OCI-LY1 (cell line): ENCODE results near the gene DBT.
"Not testable (repeated sequence)": the region's sequence is repeated elsewhere in the genome, so short reads cannot be mapped to it uniquely, and the experiment has no call there.

Experiments
- H2AFZ ChIP-seq: fragments of 200-600 bp; sonication (generic), shearing (Covaris generic); 2 replicates; pipeline ENCODE4 v1.6.0; 2014; ENCODE audit warnings: antibody characterized with exemption, mild to moderate bottlenecking, low read length
- H3F3A ChIP-seq: fragments of 200-600 bp; sonication (generic), shearing (Covaris generic); 2 replicates; pipeline ENCODE4 v1.6.0; 2014; ENCODE audit warnings: mild to moderate bottlenecking, antibody characterized with exemption, low read length, moderate library complexity; ENCODE audit not compliant: insufficient read depth
- H3K27ac ChIP-seq: fragments of 200-600 bp; sonication (generic); 2 replicates; pipeline ENCODE4 v1.5.1; 2014; ENCODE audit warnings: low read length, mixed run types, mild to moderate bottlenecking, low read depth; ENCODE audit not compliant: poor library complexity, severe bottlenecking
- H3K27me3 ChIP-seq: fragments of 200-600 bp; sonication (generic); 2 replicates; pipeline ENCODE4 v1.6.0; 2014; ENCODE audit warnings: antibody characterized with exemption, mild to moderate bottlenecking, low read length, moderate library complexity; ENCODE audit not compliant: insufficient read depth
- H3K36me3 ChIP-seq: fragments of 200-600 bp; sonication (generic); 2 replicates; pipeline ENCODE4 v1.6.1; 2014; ENCODE audit warnings: mild to moderate bottlenecking, antibody characterized with exemption, low read length, moderate library complexity, mixed read lengths; ENCODE audit not compliant: insufficient read depth
- H3K4me1 ChIP-seq: fragments of 200-600 bp; sonication (generic); 2 replicates; pipeline ENCODE4 v1.5.1; 2014; ENCODE audit warnings: mild to moderate bottlenecking, low read length, moderate library complexity; ENCODE audit not compliant: insufficient read depth, severe bottlenecking
- H3K4me2 ChIP-seq: fragments of 200-600 bp; sonication (generic), shearing (Covaris generic); 2 replicates; pipeline ENCODE4 v1.6.1; 2014; ENCODE audit warnings: low read length
- H3K4me3 ChIP-seq: fragments of 200-600 bp; sonication (generic); 2 replicates; pipeline ENCODE4 v1.5.1; 2014; ENCODE audit warnings: low read length, low read depth, mild to moderate bottlenecking, mixed read lengths; ENCODE audit not compliant: poor library complexity, severe bottlenecking
- H3K79me2 ChIP-seq: fragments of 200-600 bp; shearing (Covaris generic); 2 replicates; pipeline ENCODE4 v1.6.1; 2016; ENCODE audit warnings: mixed run types, low read length, mixed read lengths; ENCODE audit not compliant: insufficient read depth
- H3K9ac ChIP-seq: fragments of 200-600 bp; sonication (generic), shearing (Covaris generic); 2 replicates; pipeline ENCODE4 v1.6.1; 2014; ENCODE audit warnings: mild to moderate bottlenecking, low read length, mixed read lengths
- H3K9me2 ChIP-seq: fragments of 200-600 bp; sonication (generic), shearing (Covaris generic); 2 replicates; pipeline ENCODE4 v1.6.1; 2014; ENCODE audit warnings: low read depth, mild to moderate bottlenecking, low read length, mixed read lengths
- H3K9me3 ChIP-seq: fragments of 200-600 bp; shearing (Covaris generic); 2 replicates; pipeline ENCODE4 v1.6.1; 2014; ENCODE audit warnings: low read length, mixed read lengths
- H4K20me1 ChIP-seq: fragments of 200-600 bp; sonication (generic), shearing (Covaris generic); 2 replicates; pipeline ENCODE4 v1.6.0; 2016; ENCODE audit warnings: mild to moderate bottlenecking, low read length; ENCODE audit not compliant: insufficient read depth
- CTCF ChIP-seq: fragments of 200-600 bp; sonication (generic), shearing (Covaris generic); IDR thresholded peaks from 2 replicates; pipeline ENCODE4 v1.5.1; 2017; ENCODE audit warnings: mild to moderate bottlenecking, antibody characterized with exemption, low read length, moderate library complexity, mixed read lengths
- EZH2 ChIP-seq: fragments of 200-600 bp; sonication (generic), shearing (Covaris generic); IDR thresholded peaks from 2 replicates; pipeline ENCODE4 v1.8.0; 2017; ENCODE audit warnings: borderline replicate concordance, mixed run types, mild to moderate bottlenecking, antibody characterized with exemption, low read length, moderate library complexity, mixed read lengths

The DBT gene

GRCh38 chr1:100261686-100262085 is 12.1 kb upstream of the DBT start:
- no peak overlapping the region for H2AFZ ChIP-seq
- peaks cover 5% of the 10 kb centered on the region; the same call in 1 of the 2 replicates for H3K79me2 ChIP-seq
- H3K4me1 ChIP-seq: peaks cover 9% of the 10 kb centered on the region
- no peak overlapping the region for H3K4me3 ChIP-seq
- H3K36me3 ChIP-seq: peaks cover 12% of the 10 kb centered on the region
- H3F3A ChIP-seq: no peaks in the 10 kb centered on the region
- no peak overlapping the region for H3K4me2 ChIP-seq
- H4K20me1 ChIP-seq: no peaks in the 10 kb centered on the region
- no peak overlapping the region for H3K9ac ChIP-seq
- TF ChIP-seq CTCF: no peak
- no peak for TF ChIP-seq EZH2
- no peaks in the 10 kb centered on the region for H3K9me2 ChIP-seq
- H3K27me3 ChIP-seq: no peaks in the 10 kb centered on the region
- 0 out of 2 replicates have a peak, but pooled peaks cover 3% of the 10 kb centered on the region for H3K9me3 ChIP-seq
- no peak overlapping the region for H3K27ac ChIP-seq

- not testable (repeated sequence) for H3K36me3 ChIP-seq, H3K27me3 ChIP-seq, H3K4me3 ChIP-seq, H3K79me2 ChIP-seq, H3K27ac ChIP-seq, H4K20me1 ChIP-seq, H3F3A ChIP-seq, H3K4me2 ChIP-seq, H3K4me1 ChIP-seq, H3K9me3 ChIP-seq, H3K9ac ChIP-seq, H3K9me2 ChIP-seq, H2AFZ ChIP-seq
Observed at GRCh38 chr1:100258427-100258826, 8.8 kb upstream of the DBT start.

GRCh38 chr1:100256273-100256672 is 6.6 kb upstream of the DBT start:
- H3K9ac ChIP-seq, H3K27me3 ChIP-seq, H4K20me1 ChIP-seq, H3K4me2 ChIP-seq, H3K27ac ChIP-seq, H3K9me3 ChIP-seq, H3K4me3 ChIP-seq, H3K36me3 ChIP-seq, H3F3A ChIP-seq, H2AFZ ChIP-seq, H3K79me2 ChIP-seq, H3K9me2 ChIP-seq, H3K4me1 ChIP-seq: not testable (repeated sequence)

DNA sequence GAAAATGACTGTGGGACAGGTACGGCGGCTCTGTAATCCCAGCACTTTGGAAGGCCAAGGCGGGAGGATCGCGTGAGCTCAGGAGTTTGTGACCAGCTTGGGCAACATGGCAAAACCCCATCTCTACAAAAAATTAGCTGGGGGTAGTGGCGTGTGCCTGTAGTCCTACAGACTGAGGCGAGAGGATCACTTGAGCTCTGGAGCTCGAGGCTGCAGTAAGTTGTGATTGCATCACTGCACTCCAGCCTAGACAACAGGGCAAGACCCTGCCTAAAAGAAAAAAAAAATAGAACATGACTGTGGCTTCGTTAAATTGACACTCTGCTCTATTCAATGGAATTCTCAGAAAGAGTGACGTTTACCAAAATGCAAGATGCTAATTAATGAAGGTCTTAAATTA is 3.9 kb upstream of the DBT start:
- Histone ChIP-seq H4K20me1 (no peaks in the 10 kb centered on the region), H3K79me2 (no peaks in the 10 kb centered on the region), H3K4me1 (peaks cover 14% of the 10 kb centered on the region), H3K9me3 (no peaks in the 10 kb centered on the region), H2AFZ (no peak overlapping the region), H3K27ac (no peak overlapping the region), H3K4me2 (no peak overlapping the region), H3K4me3 (no peak overlapping the region), H3F3A (no peaks in the 10 kb centered on the region), H3K9me2 (no peaks in the 10 kb centered on the region), H3K27me3 (no peaks in the 10 kb centered on the region), H3K9ac (no peak overlapping the region), H3K36me3 (no peaks in the 10 kb centered on the region)
- no peak for TF ChIP-seq EZH2
- TF ChIP-seq CTCF: no peak
